Measurements from ENCODE around the gene RRP1.
A peak's percentile ranks its signal among the peaks of the same experiment; 100 is the strongest.

The RRP1 gene

DNA sequence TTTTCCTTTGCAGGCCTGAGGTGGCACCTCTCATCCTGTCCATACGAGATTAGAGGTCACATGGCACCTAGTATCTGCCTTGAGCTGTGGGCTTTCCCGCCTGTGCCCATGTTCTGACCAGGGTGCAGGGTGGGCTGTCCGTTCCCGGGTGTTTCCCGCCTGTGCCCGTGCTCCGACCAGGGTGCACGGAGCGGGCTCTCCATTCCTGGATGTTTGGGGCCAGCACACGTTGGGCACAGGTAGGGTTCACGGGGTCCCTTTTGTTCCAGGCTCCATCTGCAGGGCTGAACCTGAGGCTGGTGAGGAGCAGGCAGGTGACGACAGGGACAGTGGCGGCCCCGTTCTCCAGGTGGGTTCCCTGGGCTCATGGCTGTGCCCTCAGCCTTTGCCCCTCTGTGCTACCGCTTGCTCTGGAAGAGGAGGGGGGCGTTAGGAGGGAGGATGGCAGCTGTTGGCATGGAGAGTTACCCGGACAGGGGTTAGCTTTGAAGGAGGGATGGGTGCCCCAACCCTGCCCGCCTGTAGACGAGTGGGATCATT lies 10.0 kb downstream of the RRP1 start:
- Histone ChIP-seq H3K9me3 (ENCODE audit: low read depth, low read length) (no peaks in the 10 kb centered on the region), H3K9ac (ENCODE audit: insufficient read length) (no peak overlapping the region), H3K27ac (no peak overlapping the region), H3K4me3 (no peak overlapping the region), H3K36me3 (ENCODE audit: insufficient read depth, low read length) (peaks cover 90% of the 10 kb centered on the region)
- DNase-seq (ENCODE audit: low read depth, low spot score) = no peak
- no peak for TF ChIP-seq POLR2AphosphoS5 (IDR thresholded peaks at IDR 0.05; ENCODE audit: borderline replicate concordance, low read depth, low read length)
- no peak for TF ChIP-seq EZH2 (IDR thresholded peaks at IDR 0.05)
- no peak for TF ChIP-seq FOXP2 (optimal IDR thresholded peaks at IDR 0.05; ENCODE audit: control extremely low read depth, extremely low read length, insufficient read depth)

DNA sequence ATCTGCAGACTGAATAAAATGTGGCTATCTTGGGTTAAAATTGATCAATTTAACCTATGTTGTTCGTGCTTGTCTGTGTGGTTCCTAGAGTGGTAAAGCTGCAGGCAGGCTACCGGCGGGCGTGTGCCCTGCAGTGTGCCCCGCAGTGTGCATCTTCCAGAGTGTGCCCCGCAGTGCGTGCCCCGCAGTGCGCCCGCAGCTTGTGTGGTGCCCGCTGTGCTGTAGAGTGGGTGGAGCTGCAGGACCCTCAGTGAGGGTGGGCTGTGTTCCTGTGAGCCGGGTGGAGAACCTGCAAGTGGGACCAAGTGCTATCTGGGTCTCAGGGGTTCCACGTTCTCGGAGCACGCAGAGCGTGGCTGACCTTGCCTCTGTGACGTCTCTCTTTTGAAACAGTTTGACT lies 10.7 kb downstream of the RRP1 start:
- Histone ChIP-seq H3K9me3 (ENCODE audit: low read depth, low read length) (no peaks in the 10 kb centered on the region), H3K9ac (ENCODE audit: insufficient read length) (no peak overlapping the region), H3K4me3 (no peak overlapping the region), H3K27ac (no peak overlapping the region), H3K36me3 (ENCODE audit: insufficient read depth, low read length) (peaks cover 82% of the 10 kb centered on the region)
- DNase-seq (ENCODE audit: low read depth, low spot score) = no peak
- TF ChIP-seq POLR2AphosphoS5 (IDR thresholded peaks at IDR 0.05; ENCODE audit: borderline replicate concordance, low read depth, low read length) (no peak), EZH2 (IDR thresholded peaks at IDR 0.05) (no peak), FOXP2 (optimal IDR thresholded peaks at IDR 0.05; ENCODE audit: control extremely low read depth, extremely low read length, insufficient read depth) (no peak)

- Histone ChIP-seq H3K36me3 (ENCODE audit: insufficient read depth, low read length) (peaks cover 79% of the 10 kb centered on the region), H3K27ac (no peak overlapping the region), H3K4me3 (no peak overlapping the region), H3K9me3 (ENCODE audit: low read depth, low read length) (no peaks in the 10 kb centered on the region), H3K9ac (ENCODE audit: insufficient read length) (no peak overlapping the region)
- TF ChIP-seq FOXP2 (optimal IDR thresholded peaks at IDR 0.05; ENCODE audit: control extremely low read depth, extremely low read length, insufficient read depth) = no peak
- TF ChIP-seq EZH2 (IDR thresholded peaks at IDR 0.05) = no peak
- TF ChIP-seq POLR2AphosphoS5 (IDR thresholded peaks at IDR 0.05; ENCODE audit: borderline replicate concordance, low read depth, low read length) = no peak
- no peak for DNase-seq (ENCODE audit: low read depth, low spot score)
Measured at GRCh38 chr21:43800566-43800965, 11.2 kb downstream of the RRP1 start.

DNA sequence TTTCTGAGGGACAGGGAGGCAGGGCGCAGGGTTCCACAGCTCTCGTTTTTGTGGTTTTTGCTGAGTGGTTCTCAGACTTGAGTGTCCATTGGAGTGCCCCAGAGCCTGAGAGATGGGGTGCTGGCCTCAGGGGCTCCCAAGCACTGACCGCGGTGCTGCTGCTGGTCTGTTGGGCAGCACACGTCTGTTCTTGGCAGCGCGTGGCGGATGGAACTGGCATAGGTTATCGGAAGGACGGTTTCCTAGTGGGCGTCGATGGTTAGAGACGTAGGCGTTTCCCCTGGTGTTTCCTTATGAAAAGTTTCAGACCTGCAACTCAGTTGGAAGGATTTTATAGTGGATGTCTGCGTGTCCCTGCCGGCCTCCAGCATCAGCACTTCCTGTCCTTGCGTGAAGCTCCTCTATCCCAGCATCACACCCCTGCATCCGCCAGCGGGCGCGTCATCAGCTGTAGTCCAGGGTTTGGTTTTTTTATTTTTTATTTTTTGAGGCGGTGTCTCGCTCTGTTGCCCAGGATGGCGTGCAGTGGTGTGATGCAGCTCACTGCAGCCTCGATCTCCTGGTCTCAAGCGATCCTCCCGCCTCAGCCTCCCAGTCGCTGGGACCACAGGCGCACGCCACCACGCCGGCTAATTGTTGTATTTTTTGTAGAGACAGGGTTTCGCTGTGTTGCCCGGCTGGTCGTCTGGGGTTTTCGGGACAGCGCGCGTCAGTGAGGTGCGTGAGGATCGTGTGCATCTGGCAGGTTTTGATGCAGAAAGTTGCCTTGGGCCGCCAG lies 11.8 kb downstream of the RRP1 start:
- Histone ChIP-seq H3K27ac (no peak overlapping the region), H3K9ac (ENCODE audit: insufficient read length) (no peak overlapping the region), H3K9me3 (ENCODE audit: low read depth, low read length) (no peaks in the 10 kb centered on the region), H3K4me3 (no peak overlapping the region), H3K36me3 (ENCODE audit: insufficient read depth, low read length) (peaks cover 74% of the 10 kb centered on the region)
- DNase-seq (ENCODE audit: low read depth, low spot score) = no peak
- TF ChIP-seq FOXP2 (optimal IDR thresholded peaks at IDR 0.05; ENCODE audit: control extremely low read depth, extremely low read length, insufficient read depth) = no peak
- no peak for TF ChIP-seq EZH2 (IDR thresholded peaks at IDR 0.05)
- no peak for TF ChIP-seq POLR2AphosphoS5 (IDR thresholded peaks at IDR 0.05; ENCODE audit: borderline replicate concordance, low read depth, low read length)

DNA sequence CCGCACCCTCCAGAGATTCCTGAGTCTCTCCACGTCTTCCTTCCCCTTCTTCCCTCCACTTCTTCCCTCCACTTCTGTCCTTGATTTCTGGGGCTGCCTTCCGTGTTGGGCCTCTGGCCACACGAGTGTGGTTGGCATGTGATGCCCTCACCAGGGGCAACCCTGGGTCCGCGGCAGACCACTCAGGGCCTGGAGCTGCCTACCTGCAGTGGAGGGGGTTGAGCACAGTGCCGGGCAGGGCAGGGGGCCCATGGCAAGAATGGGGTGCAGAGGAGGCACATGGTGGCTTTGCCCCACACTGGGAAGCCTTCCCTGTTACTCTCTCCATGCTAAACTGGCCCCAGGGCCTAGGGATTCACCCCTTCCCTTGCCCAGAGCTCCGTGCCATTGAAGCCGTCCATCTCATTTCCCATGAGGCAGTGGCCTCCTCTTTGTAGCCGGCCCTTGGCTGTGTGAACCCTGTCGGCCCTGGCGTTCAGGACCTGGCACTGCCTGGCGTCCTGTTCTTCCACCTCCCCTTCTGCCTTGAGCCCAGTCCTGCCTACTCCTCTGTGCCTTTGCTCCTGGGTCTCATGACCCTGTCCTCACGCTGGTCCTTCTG lies 13.4 kb downstream of the RRP1 start:
- peaks cover 58% of the 10 kb centered on the region; the same call in 1 of the 2 replicates for H3K36me3 ChIP-seq (ENCODE audit: insufficient read depth, low read length)
- DNase-seq (ENCODE audit: low read depth, low spot score) = no peak
- H3K27ac ChIP-seq = no peak overlapping the region
- H3K9ac ChIP-seq (ENCODE audit: insufficient read length) = no peak overlapping the region
- TF ChIP-seq EZH2 (IDR thresholded peaks at IDR 0.05) = no peak
- TF ChIP-seq FOXP2 (optimal IDR thresholded peaks at IDR 0.05; ENCODE audit: control extremely low read depth, extremely low read length, insufficient read depth) = no peak
- TF ChIP-seq POLR2AphosphoS5 (IDR thresholded peaks at IDR 0.05; ENCODE audit: borderline replicate concordance, low read depth, low read length) = no peak
- H3K4me3 ChIP-seq = no peak overlapping the region
- H3K9me3 ChIP-seq (ENCODE audit: low read depth, low read length) = no peaks in the 10 kb centered on the region

GRCh38 chr21:43803558-43804300 lies 14.4 kb downstream of the RRP1 start:
- H3K27ac ChIP-seq = no peak overlapping the region
- H3K9me3 ChIP-seq (ENCODE audit: low read depth, low read length) = no peaks in the 10 kb centered on the region
- TF ChIP-seq FOXP2 (optimal IDR thresholded peaks at IDR 0.05; ENCODE audit: control extremely low read depth, extremely low read length, insufficient read depth) (no peak), EZH2 (IDR thresholded peaks at IDR 0.05) (no peak), POLR2AphosphoS5 (IDR thresholded peaks at IDR 0.05; ENCODE audit: borderline replicate concordance, low read depth, low read length) (no peak)
- no peak overlapping the region for H3K4me3 ChIP-seq
- no peak overlapping the region for H3K9ac ChIP-seq (ENCODE audit: insufficient read length)
- DNase-seq (ENCODE audit: low read depth, low spot score) = no peak
- peaks cover 48% of the 10 kb centered on the region; the same call in 1 of the 2 replicates for H3K36me3 ChIP-seq (ENCODE audit: insufficient read depth, low read length)

DNA sequence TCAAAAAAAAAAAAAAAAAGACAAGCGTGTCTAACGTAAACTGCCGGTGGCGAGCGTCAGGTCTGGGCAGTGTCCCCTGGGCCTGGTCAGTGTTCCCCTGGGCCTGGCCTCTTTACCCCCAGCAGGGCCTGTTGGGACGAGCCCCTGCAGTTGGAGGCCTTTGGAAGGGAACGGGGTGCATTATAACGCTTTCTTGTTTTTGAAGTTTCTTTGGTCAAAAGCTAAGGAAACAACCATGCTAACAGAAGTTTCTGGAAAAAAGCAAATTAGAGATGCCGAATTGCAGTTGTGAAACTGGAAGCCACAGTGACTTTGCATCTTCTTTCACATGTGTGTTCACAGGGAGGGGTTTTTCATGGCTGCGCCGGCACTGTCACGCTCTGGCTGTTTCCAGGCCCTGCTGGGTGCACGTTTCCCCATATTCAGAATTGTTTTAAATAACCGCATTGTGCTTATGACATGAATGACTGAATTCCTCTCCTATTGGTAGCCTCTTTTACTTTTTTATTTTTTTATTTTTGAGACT lies 16.0 kb downstream of the RRP1 start:
- Histone ChIP-seq H3K36me3 (ENCODE audit: insufficient read depth, low read length) (peaks cover 33% of the 10 kb centered on the region; the same call in 1 of the 2 replicates), H3K9me3 (ENCODE audit: low read depth, low read length) (no peaks in the 10 kb centered on the region), H3K9ac (ENCODE audit: insufficient read length) (no peak overlapping the region), H3K27ac (peak overlapping the region; percentile 48), H3K4me3 (no peak overlapping the region)
- TF ChIP-seq POLR2AphosphoS5 (IDR thresholded peaks at IDR 0.05; ENCODE audit: borderline replicate concordance, low read depth, low read length) (no peak), FOXP2 (optimal IDR thresholded peaks at IDR 0.05; ENCODE audit: control extremely low read depth, extremely low read length, insufficient read depth) (no peak), EZH2 (IDR thresholded peaks at IDR 0.05) (no peak)
- no peak for DNase-seq (ENCODE audit: low read depth, low spot score)

All from SK-N-MC (cell line).